Hippocampal formation (tissue), 2 donors: ENCODE results near the gene GCFC2.
"Not testable (repeated sequence)": the region's sequence is repeated elsewhere in the genome, so short reads cannot be mapped to it uniquely, and the experiment has no call there.

Source experiments
- DNase-seq, 2 donors: peaks; one replicate each; lab custom pipeline; 2025; lab: John Stamatoyannopoulos, UW

GCFC2 gene

GRCh38 chr2:75710577-75711253, at the start of gene GCFC2:
TSS of gene GCFC2 (minus strand) at chr2:75710915. CDS start at chr2:75710855, 60 bp downstream.
- peak; percentile 77 to 79 for DNase-seq

- DNase-seq, result no peak
Observed at GRCh38 chr2:75752828-75753227, 42.1 kb upstream of the GCFC2 start.

- no peak for DNase-seq
Observed at GRCh38 chr2:75751824-75752468, 41.2 kb upstream of the GCFC2 start.

GRCh38 chr2:75751360-75751759, 40.6 kb upstream of the GCFC2 start:
- no peak for DNase-seq

- DNase-seq, result no peak
Observed at GRCh38 chr2:75737961-75738360, 27.2 kb upstream of the GCFC2 start.

- no peak for DNase-seq
Observed at GRCh38 chr2:75736276-75736675, 25.6 kb upstream of the GCFC2 start.

- DNase-seq, result peak in 1 of 2 donors; percentile 18
Observed at GRCh38 chr2:75729861-75730260, 19.1 kb upstream of the GCFC2 start.

GRCh38 chr2:75728614-75729419, 18.1 kb upstream of the GCFC2 start:
- no peak for DNase-seq

GRCh38 chr2:75722687-75723086, 12.0 kb upstream of the GCFC2 start:
- DNase-seq, result no peak

GRCh38 chr2:75720525-75720924, 9.8 kb upstream of the GCFC2 start:
- DNase-seq, result no peak

- DNase-seq, result no peak
Observed at GRCh38 chr2:75719616-75720015, 8.9 kb upstream of the GCFC2 start.

GRCh38 chr2:75716406-75716805, 5.7 kb upstream of the GCFC2 start:
- DNase-seq, result peak in 1 of 2 donors; percentile 32

- not testable (repeated sequence) for DNase-seq
Observed at GRCh38 chr2:75711590-75711989, 875 bp upstream of the GCFC2 start.

GRCh38 chr2:75710220-75710576, 517 bp downstream of the GCFC2 start:
- DNase-seq, result peak in 1 of 2 donors; percentile 21

- no peak for DNase-seq
Observed at GRCh38 chr2:75709297-75709696, 1.4 kb downstream of the GCFC2 start.

GRCh38 chr2:75707901-75708300, 2.8 kb downstream of the GCFC2 start:
- DNase-seq, result no peak

- no peak for DNase-seq
Observed at GRCh38 chr2:75705921-75706320, 4.8 kb downstream of the GCFC2 start.

GRCh38 chr2:75703589-75704287, 7.0 kb downstream of the GCFC2 start:
- no peak for DNase-seq

GRCh38 chr2:75702593-75702992, 8.1 kb downstream of the GCFC2 start:
- no peak for DNase-seq

- DNase-seq, result no peak
Observed at GRCh38 chr2:75698918-75699317, 11.8 kb downstream of the GCFC2 start.

GRCh38 chr2:75688196-75688595, 22.5 kb downstream of the GCFC2 start:
- no peak for DNase-seq

GRCh38 chr2:75683430-75683829, 27.3 kb downstream of the GCFC2 start:
- not testable (repeated sequence) for DNase-seq
